SIG-M5 treated with dmso at 0.1 percent for 504 hours (cell line): ENCODE data around the gene HNRNPA0.
"Not testable (repeated sequence)": the region's sequence is repeated elsewhere in the genome, so short reads cannot be mapped to it uniquely, and the experiment has no call there.

Experiments used
- DNase-seq: peaks from one replicate; lab custom pipeline; 2025; ENCODE audit not compliant: unreplicated experiment; lab: John Stamatoyannopoulos, UW

HNRNPA0 gene

GRCh38 chr5:137754188-137754960 is at the start of gene HNRNPA0:
Gene HNRNPA0 (minus strand): TSS chr5:137754363. CDS start chr5:137754066, 297 bp downstream.
- peak; percentile 97 for DNase-seq

DNA sequence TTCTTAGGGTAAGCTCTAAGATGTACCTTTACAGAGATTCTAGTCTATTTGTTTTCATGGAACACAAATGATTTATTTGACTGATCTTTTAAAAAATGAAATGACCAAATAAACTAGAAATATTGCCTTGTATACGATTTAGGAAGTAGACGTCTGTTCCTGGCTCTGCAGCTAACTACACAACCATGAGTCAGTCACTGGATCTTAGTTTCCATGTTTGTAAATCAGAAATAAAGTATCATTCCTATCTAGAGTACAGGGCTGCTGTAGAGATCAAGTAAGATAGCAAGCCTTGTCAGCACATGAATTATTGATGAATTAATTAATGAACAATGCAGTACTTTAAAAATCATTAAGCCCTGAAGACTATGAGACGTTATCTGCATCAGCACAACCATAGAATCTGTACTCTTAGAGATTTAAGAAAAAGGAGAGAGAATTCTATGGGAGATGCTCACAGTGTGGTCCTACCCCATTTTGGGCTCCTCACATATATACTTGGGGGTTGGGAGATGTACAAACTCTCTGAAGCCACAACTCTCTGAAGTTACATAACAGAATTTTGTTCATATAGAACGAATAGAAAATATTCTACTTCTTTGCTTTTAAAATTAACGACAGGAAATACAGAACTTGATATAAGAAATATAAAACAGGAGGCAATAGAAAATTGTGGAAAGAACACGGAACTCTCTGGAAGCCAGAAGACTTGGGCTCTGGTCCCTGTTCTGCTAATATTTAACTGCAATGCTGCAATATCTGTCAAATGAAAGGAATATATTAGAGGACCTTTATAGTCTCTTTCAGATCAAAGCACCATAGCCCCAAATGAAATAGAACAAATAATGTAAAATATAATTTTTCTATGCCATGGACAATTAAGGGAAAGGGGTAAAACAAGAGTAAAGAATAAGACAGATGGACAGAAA is 48.4 kb upstream of the HNRNPA0 start:
- DNase-seq = no peak

- no peak for DNase-seq
Observed at GRCh38 chr5:137800700-137801411, 46.7 kb upstream of the HNRNPA0 start.

- DNase-seq = no peak
Observed at GRCh38 chr5:137796279-137796678, 42.1 kb upstream of the HNRNPA0 start.

DNA sequence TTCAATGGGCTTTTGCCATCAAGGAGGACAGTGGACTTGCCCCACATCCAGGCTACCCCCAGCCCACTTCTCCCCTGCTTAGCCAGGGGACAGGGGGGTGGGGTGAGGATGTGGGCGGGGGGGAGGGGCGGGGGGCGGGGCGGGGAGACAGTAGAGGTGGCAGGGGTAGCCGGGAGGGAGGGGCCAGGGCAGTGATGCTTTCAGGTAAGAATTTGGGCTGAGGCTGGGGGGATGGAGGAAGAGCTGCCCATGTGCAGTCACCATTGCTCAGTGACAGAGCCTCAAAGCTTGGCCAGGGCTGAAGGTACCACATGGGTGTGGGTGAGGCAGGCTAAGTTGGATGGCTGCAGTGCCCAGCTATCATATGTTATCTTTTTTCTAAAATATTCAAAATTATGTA is 40.7 kb upstream of the HNRNPA0 start:
- no peak for DNase-seq

DNA sequence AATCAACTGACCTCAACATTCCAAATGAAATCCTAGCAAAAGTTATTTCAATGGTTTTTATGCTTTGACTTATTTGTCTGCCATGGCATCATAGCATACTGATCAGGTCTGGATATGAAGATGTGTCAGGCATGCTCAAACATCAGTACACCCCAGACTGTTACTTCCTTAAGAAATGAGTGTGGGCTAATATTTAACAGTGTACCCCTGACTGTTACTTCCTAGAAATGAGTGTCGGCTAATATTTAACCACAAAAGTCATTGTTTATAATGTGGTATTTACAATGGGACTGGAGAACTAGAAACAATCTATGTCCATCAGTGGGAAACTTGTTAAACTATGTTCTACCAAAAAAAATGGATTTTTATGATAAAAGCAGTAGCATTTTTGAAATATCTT is 38.1 kb upstream of the HNRNPA0 start:
- DNase-seq = no peak

DNA sequence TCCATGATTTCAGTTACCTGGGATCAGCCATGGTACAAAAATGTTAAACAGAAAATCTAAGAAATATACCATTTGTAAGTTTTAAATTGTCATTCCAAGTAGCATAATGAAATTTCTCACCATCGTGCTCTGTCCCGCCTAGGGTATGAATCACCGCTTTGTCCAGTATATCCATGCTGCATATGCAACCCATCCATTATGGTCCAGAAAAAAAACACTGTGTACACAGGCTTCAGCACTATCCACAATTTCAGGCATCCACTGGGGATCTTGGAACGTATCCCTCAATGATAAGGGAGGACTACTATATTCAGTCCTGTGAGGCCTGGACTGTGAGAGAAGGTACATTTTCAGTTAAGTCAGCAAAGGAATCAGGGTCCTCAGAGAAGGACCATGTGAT is 37.6 kb upstream of the HNRNPA0 start:
- no peak for DNase-seq

GRCh38 chr5:137791387-137791786 is 37.2 kb upstream of the HNRNPA0 start:
- no peak for DNase-seq

DNA sequence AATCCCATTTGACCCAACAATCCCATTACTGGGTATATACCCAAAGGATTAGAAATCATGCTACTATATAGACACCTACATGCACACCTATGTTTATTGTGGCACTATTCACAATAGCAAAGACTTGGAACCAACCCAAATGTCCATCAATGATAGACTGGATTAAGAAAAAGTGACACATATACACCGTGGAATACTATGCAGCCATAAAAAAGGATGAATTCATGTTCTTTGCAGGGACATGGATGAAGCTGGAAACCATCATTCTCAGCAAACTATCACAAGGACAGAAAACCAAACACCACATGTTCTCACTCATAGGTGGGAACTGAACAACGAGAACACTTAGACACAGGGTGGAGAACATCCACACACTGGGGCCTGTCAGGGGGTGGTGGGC is 34.4 kb upstream of the HNRNPA0 start:
- not testable (repeated sequence) for DNase-seq

DNA sequence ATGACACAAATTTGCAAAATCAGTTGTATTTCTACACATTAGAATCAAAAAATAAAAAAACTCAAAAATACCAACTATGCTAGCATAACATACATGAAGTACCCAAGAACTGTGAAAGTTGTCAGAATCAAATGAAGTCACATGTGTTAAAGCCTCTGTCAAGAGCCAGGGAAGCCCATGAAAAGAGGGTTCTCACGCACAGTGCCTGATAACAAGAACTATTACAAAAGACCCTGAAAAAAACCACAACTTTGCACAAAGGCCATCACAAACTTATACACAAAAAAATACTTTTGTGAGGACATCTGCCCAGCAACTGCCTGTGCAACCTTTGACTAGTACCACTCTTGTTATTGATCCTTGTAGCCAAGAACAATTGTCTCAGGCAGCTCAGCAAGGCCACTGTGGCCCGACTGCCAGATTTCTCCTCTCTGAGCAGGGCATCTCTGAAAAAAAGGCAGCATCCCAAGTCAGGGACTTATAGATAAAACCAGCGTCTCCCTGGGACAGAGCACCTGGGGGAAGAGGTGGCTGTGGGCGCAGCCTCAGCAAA is 28.9 kb upstream of the HNRNPA0 start:
- no peak for DNase-seq

DNA sequence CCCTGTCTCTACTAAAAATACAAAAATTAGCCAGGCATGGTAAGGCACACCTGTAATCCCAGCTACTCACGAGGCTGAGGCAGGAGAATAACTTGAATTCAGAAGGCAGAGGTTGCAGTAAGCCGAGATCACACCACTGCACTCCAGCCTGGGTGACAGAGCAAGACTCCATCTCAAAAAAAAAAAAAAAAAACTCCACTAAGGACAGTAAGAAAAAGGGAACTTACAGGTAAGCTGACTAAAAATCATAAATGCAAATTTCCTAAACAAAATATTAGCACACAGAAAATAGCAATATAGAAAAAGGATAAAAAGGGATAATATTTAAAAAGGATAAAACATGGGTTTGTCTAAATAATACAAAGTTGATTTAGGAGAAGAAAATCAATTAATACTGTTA is 27.9 kb upstream of the HNRNPA0 start:
- no peak for DNase-seq

DNA sequence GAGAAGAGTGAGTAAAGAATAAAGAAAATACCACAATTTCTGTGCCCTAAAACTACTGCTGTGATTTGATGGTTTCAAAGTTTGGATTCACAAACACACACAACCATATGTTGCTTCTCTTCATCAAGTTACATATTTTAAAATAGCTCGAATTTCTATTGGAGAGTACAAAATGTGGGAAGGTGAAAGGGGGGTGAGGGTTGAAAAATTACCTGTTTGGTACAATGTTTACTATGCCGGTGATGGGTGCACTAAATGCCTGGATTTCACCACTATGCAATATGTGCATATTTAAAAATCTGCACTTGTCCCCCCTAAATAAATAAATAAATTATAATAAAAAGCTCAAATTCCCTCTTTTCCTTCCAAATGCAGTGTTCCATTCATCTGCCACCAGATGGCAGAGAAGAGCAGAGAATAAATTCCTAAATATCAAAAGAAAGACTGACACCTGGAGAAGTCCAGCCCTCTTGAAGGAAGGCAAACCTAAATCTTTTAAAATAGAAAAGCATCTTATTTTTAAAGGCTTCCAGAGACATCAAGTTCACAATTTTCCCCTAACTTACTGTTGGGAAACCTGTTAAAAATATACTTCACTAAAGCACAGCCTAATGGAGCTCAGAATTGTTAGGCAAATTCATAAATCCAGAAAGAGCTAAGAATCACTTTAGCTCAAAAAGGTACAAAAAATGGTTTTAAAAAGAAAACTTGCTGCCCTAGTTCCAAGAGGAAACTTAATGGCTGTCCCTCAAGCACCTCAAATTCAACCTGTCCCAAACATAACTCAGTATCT is 24.8 kb upstream of the HNRNPA0 start:
- DNase-seq = peak; percentile 40

GRCh38 chr5:137767937-137768336 is 13.8 kb upstream of the HNRNPA0 start:
- DNase-seq = not testable (repeated sequence)

DNA sequence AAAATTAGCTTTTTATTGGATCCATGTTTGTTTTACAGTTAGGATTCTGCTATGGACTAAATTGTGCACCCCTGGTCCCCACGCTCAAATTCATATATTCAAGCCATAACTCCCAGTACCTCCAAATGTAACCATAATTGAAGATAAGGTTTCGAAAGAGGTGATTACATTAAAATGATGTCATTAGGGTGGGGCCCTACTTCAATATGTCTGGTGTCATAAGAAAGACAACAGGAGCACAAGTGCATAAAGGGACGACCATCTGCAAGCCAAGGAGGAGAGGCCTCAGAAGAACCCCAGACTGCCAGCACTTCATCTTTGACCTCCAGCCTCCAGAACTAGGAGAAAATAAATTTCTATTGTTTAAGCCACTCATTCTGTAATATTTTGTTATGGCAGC is 7.4 kb upstream of the HNRNPA0 start:
- DNase-seq = no peak

DNA sequence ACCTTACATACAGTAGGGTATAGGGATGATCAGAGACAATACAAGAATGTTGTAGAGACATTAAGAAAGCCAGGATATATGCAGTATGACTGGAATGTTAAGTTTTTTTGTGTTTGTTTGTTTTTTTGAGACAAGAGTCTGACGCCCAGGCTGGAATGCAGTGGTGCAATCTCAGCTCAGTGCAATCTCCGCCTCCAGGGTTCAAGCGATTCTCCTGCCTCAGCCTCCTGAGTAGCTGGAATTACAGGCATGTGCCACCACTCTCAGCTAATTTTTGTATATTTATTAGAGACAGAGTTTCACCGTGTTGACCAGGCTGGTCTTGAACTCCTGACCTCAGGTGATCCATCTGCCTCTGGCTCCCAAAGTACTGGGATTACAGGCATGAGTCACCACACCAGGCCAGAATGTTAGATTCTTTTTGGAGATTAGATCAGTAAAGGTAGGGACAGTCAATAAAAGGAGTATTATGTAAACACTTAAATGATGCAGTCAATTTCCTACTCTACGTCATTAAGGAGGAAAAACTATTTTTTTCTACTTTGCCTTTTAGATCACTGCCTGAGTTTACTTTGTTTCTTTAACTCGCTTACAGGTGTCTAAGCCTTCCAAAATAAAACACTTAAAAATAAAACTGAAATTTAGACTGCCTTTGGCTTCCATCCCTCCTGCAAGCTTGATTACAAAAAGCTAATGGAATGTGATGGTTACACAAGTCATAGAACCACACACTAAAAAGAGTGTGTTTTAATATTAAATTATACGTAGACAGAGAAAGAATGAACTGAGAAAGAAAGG is 6.8 kb upstream of the HNRNPA0 start:
- DNase-seq = peak; percentile 30

DNA sequence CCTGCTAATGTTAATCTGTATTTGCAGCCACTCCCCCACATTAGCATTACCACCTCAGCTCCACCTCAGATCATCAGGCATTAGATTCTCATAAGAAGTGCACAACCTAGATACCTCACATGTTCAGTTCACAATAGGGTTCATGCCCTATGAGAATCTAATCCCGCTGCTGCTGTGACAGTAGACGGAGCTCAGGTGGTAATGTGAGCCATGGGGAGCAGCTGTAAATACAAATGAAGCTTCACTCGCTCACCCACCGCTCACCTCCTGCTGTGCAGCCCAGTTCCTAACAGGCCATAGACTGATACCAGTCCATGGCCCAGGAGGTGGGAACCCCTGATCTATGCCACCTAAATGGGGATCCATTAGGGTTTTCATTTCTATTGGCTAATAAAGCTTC is 6.1 kb upstream of the HNRNPA0 start:
- DNase-seq = no peak

GRCh38 chr5:137758715-137759306 is 4.6 kb upstream of the HNRNPA0 start:
- DNase-seq = no peak

GRCh38 chr5:137758121-137758520 is 4.0 kb upstream of the HNRNPA0 start:
- DNase-seq = no peak

DNA sequence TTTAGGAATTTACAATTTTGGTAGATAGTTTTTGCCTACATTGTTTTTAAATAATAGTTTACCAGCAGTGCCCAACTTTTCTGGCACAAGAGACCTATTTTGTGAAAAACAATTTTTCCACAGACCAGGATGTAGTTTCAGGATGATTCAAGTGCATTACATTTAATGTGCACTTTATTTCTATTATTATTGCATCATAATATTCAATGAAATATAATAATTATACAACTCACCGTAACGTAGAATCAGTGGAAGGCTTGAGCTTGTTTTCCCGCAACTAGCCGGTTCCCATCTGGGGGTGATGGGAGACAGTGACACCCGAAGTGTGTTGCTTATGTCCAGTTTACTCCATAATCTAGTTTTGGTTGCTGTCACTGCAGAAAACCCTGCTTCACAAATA is 3.5 kb upstream of the HNRNPA0 start:
- no peak for DNase-seq
